GM12878 (cell line): ENCODE measurements around the gene MAML2. TPM values are rescaled to one million over a fixed set of nuclear protein-coding genes. Genes with fewer than 3 reads are reported as not detected.

Source experiments
- ATAC-seq: fragments of 200-7000 bp; cut with Tn5 transposase; 3 replicates; pipeline ENCODE4 v1.9.1; 2020; ENCODE audit warnings: mild to moderate bottlenecking, moderate library complexity
- BruUV-seq: library from RNA; stranded (reverse); fragments of 400-500 nt; replicated peaks from 2 replicates; lab custom pipeline; 2021; lab: Mats Ljungman, UMichigan
- CTCF ChIA-PET: fragments of 300-600 bp; sonication (Branson Sonifier 250); formaldehyde crosslinking; extraction: SDS; loops from one replicate; lab custom pipeline; 2021; ENCODE audit warnings: inconsistent platforms; lab: Yijun Ruan, JAX
- POLR2A ChIA-PET: fragments of 350-600 bp; formaldehyde crosslinking; extraction: SDS; loops from one replicate; lab custom pipeline; 2021; ENCODE audit warnings: inconsistent platforms; lab: Charles Lee
- RAD21 ChIA-PET: fragments of 300-600 bp; sonication (Branson Sonifier 250); formaldehyde crosslinking; loops from one replicate; lab custom pipeline; 2023; ENCODE audit warnings: antibody characterized with exemption; ENCODE audit not compliant: unreplicated experiment; lab: Charles Lee
- SMC1A ChIA-PET: fragments of 300-600 bp; sonication (Branson Sonifier 250); formaldehyde crosslinking; loops from one replicate; lab custom pipeline; 2023; ENCODE audit not compliant: unreplicated experiment, uncharacterized antibody; lab: Charles Lee
- DNase-seq: peaks from one replicate; pipeline ENCODE4 v3.0.0-alpha.2; 2011; ENCODE audit warnings: low read depth, low spot score
- FAIRE-seq: peaks from 3 replicates; lab custom pipeline; 2011; peaks lifted over from hg19 to GRCh38; lab: Jason Lieb, UNC
- H2AFZ ChIP-seq: 2 replicates; pipeline ENCODE4 v1.6.0; 2011; ENCODE audit warnings: low read depth, low read length, control low read depth; ENCODE audit not compliant: control insufficient read depth
- H3K27ac ChIP-seq: 2 replicates; pipeline ENCODE4 v1.5.1; 2011; ENCODE audit warnings: control low read depth; ENCODE audit not compliant: control insufficient read depth, insufficient read depth
- H3K27me3 ChIP-seq, 2 experiments: replicated peaks in 1 of 2; 2 replicates each; pipeline versions ENCODE4 v1.6.0 to v1.6.1; 2011; ENCODE audit warnings: low read length in 1 of 2; ENCODE audit not compliant: control insufficient read depth in 2 of 2, insufficient read depth in 2 of 2
- H3K36me3 ChIP-seq, 2 experiments: 2 replicates each; pipeline ENCODE4 v1.5.1; 2011; ENCODE audit warnings: low read length in 1 of 2; ENCODE audit not compliant: control insufficient read depth in 2 of 2, insufficient read depth in 2 of 2
- H3K4me1 ChIP-seq: 2 replicates; pipeline ENCODE4 v1.6.1; 2011; ENCODE audit warnings: mild to moderate bottlenecking, low read length, moderate library complexity, mixed read lengths; ENCODE audit not compliant: control insufficient read depth, insufficient read depth
- H3K4me2 ChIP-seq: 2 replicates; pipeline ENCODE4 v1.6.0; 2011; ENCODE audit warnings: control low read depth; ENCODE audit not compliant: control insufficient read depth, insufficient read depth
- H3K4me3 ChIP-seq: fragments of 200-600 bp; sonication (generic); 2 replicates; pipeline ENCODE4 v1.5.1; 2016
- H3K79me2 ChIP-seq: 2 replicates; pipeline ENCODE4 v1.6.0; 2011; ENCODE audit warnings: low read length; ENCODE audit not compliant: control insufficient read depth, insufficient read depth
- H3K9ac ChIP-seq: 2 replicates; pipeline ENCODE4 v1.8.0; 2011; ENCODE audit warnings: low read length, control low read depth, mixed read lengths; ENCODE audit not compliant: control insufficient read depth, insufficient read depth
- H3K9me3 ChIP-seq: replicated peaks from 3 replicates; pipeline ENCODE4 v1.5.1; 2011; ENCODE audit warnings: mild to moderate bottlenecking, low read length; ENCODE audit not compliant: control insufficient read depth, insufficient read depth
- H4K20me1 ChIP-seq: 2 replicates; pipeline ENCODE4 v1.6.0; 2011; ENCODE audit not compliant: control insufficient read depth, insufficient read depth
- BACH1 ChIP-seq: fragments of 450-650 bp; IDR thresholded peaks from 2 replicates; pipeline ENCODE4 v1.6.1; 2017; ENCODE audit warnings: mild to moderate bottlenecking, borderline replicate concordance
- BCL3 ChIP-seq: IDR thresholded peaks from 2 replicates; pipeline ENCODE4 v1.6.1; 2011; ENCODE audit warnings: borderline replicate concordance, low read depth, mild to moderate bottlenecking, moderate library complexity, low read length; ENCODE audit not compliant: insufficient read depth, poor library complexity, severe bottlenecking
- CEBPB ChIP-seq, 2 experiments: fragments of 150-350 bp in 1 of 2; IDR thresholded peaks; 2 replicates each; pipeline ENCODE4 v1.6.1; 2012 to 2014; ENCODE audit warnings: low read depth in 2 of 2, low read length in 2 of 2, borderline replicate concordance in 1 of 2, inconsistent platforms in 1 of 2
- CHD2 ChIP-seq: IDR thresholded peaks from 2 replicates; pipeline ENCODE4 v1.6.1; 2011; ENCODE audit warnings: low read depth, low read length, improper control_type of control experiment, borderline replicate concordance
- KAT2A ChIP-seq: conservative IDR thresholded peaks from 2 replicates; pipeline ENCODE4 v1.6.1; 2011; ENCODE audit warnings: low read depth, low read length; ENCODE audit not compliant: control insufficient read depth
- NBN ChIP-seq: fragments of 450-650 bp; IDR thresholded peaks from 2 replicates; pipeline ENCODE4 v1.6.1; 2016
- SKIL ChIP-seq: fragments of 450-650 bp; IDR thresholded peaks from 2 replicates; pipeline ENCODE4 v1.6.1; 2017; ENCODE audit warnings: mild to moderate bottlenecking, low read depth, inconsistent platforms; ENCODE audit not compliant: poor library complexity, severe bottlenecking
- TAF1 ChIP-seq: IDR thresholded peaks from 2 replicates; pipeline ENCODE4 v1.6.1; 2011; ENCODE audit warnings: mild to moderate bottlenecking, low read depth, low read length, borderline replicate concordance
- TCF12 ChIP-seq: IDR thresholded peaks from 2 replicates; pipeline ENCODE4 v1.6.1; 2011; ENCODE audit warnings: low read depth, mild to moderate bottlenecking, low read length
- ZSCAN29 ChIP-seq: fragments of 450-650 bp; IDR thresholded peaks from 2 replicates; pipeline ENCODE4 v1.6.1; 2017; ENCODE audit warnings: mild to moderate bottlenecking, moderate library complexity
- WGBS: methylation state at CpG from one replicate; pipeline ENCODE4 v1.1.6; 2016; ENCODE audit warnings: low lambda C conversion rate; ENCODE audit not compliant: insufficient replicate concordance, insufficient coverage; ENCODE audit errors: missing lambda C conversion rate; 5-methylcytosine and 5-hydroxymethylcytosine counted together
- in situ Hi-C: fragments of 300-500 bp; cut with MboI; formaldehyde crosslinking; loops from 9 replicates; pipeline ENCODE4 v1.14.3; 2018; ENCODE audit warnings: mixed read lengths
- intact Hi-C: fragments of 100-400 bp; cut with micrococcal nuclease; formaldehyde crosslinking; loops from one replicate; pipeline ENCODE4 v1.14.2; 2022; ENCODE audit not compliant: unreplicated experiment
- polyA plus RNA-seq, 11 experiments: library from polyadenylated mRNA; depleted of rRNA in 4 of 11; unstranded in 6 of 11; stranded (reverse) in 5 of 11; fragments of >200 nt; fragmentation: Nextera tagmentation in 4 of 11; fragmentation: Illumina TruSeq in 1 of 11; extraction: Ambion mirVana in 4 of 11; extraction: Trizol in 1 of 11; gene quantifications; 1 replicate in 1 of 11; 2 replicates in 10 of 11; pipeline versions ENCODE4 v1.2.1 to v1.2.3, GENCODE V29; 2011 to 2016; ENCODE audit warnings: inconsistent platforms in 2 of 11, missing spikeins in 2 of 11, low read depth in 1 of 11
- total RNA-seq, 4 experiments: library from RNA; depleted of rRNA in 3 of 4; stranded (reverse); fragments of >200 nt in 3 of 4; fragmentation: Illumina TruSeq in 1 of 4; extraction: Trizol in 1 of 4; gene quantifications; 2 replicates each; pipeline versions ENCODE4 v1.2.1 to v1.2.3, GENCODE V29; 2013 to 2021

The MAML2 gene
- total and polyA plus RNA-seq, 10 of the 15 experiments (the other 5 are each of a cell fraction or from before 2014, with no cell fraction given), result 2.5 to 15.1 (median 12.0) TPM

GRCh38 chr11:96001037-96001436 lies 342.0 kb downstream of the MAML2 start (continued):
- TF ChIP-seq BCL3, result no peak

- H3K4me1 ChIP-seq, result 0 out of 2 replicates have a peak, but pooled peaks cover 6% of the 10 kb centered on the region
- peak; percentile 34; the same call in 1 of the 3 replicates for ATAC-seq
- FAIRE-seq, result no peak
- no peak overlapping the region for H2AFZ ChIP-seq
- CTCF ChIA-PET, result interaction anchor here (1.0 to 1.2 kb wide), 2 partner anchors 12 to 55 kb away, joined by 3 to 4 read pairs; no protein-coding TSS in a partner anchor
- intact Hi-C loops, result no loop called here
- H4K20me1 ChIP-seq, result no peaks in the 10 kb centered on the region
- H3K4me2 ChIP-seq, result no peak overlapping the region
- no TSS peak for BruUV-seq
- no peak overlapping the region for H3K9ac ChIP-seq
- POLR2A ChIA-PET, result interaction anchor here (0.6 to 1.2 kb wide), 3 partner anchors 12 to 435 kb away, joined by 3 to 5 read pairs (median 4); no protein-coding TSS in a partner anchor
- no peak for DNase-seq
- SMC1A ChIA-PET, result no interaction called here
- in situ Hi-C loops, result no loop called here
- no peaks in the 10 kb centered on the region for H3K27me3 ChIP-seq
- RAD21 ChIA-PET, result interaction anchor here (0.6 kb wide), 1 partner anchor 911 kb away, joined by 3 read pairs; no protein-coding TSS in a partner anchor
- H3K9me3 ChIP-seq, result no peaks in the 10 kb centered on the region
- H3K27ac ChIP-seq, result no peak overlapping the region
- no peaks in the 10 kb centered on the region for H3K36me3 ChIP-seq
- H3K4me3 ChIP-seq, result no peak overlapping the region
- no peak for TF ChIP-seq CEBPB (IDR thresholded peaks at IDR 0.05; ENCODE audit: borderline replicate concordance in 1 of 2, low read depth in 2 of 2, low read length in 2 of 2)
- TF ChIP-seq TCF12, result no peak
- TF ChIP-seq CHD2, result no peak
- no peak for TF ChIP-seq ZSCAN29
- no peak for TF ChIP-seq TAF1
- TF ChIP-seq BACH1, result no peak
- no peak for TF ChIP-seq SKIL
- no peak for TF ChIP-seq KAT2A
- no peak for TF ChIP-seq NBN
- WGBS, result 64% methylated on average over 8 of the region's 8 CpGs
- H3K79me2 ChIP-seq, result no peaks in the 10 kb centered on the region
These were observed 343.1 kb downstream of the MAML2 start for GRCh38 chr11:95999711-96000406.
